Activated CD8-positive, alpha-beta memory T cell treated with anti-CD3 and anti-CD28 coated beads for 24 hours (primary cell): ENCODE measurements around the gene CACNA1A.
"Not testable (repeated sequence)": the region's sequence is repeated elsewhere in the genome, so short reads cannot be mapped to it uniquely, and the experiment has no call there.

Experiments used
- DNase-seq: peaks from one replicate; pipeline ENCODE4 v3.0.0-alpha.2; 2020

Gene CACNA1A

GRCh38 chr19:13420780-13421179, 85.5 kb downstream of the CACNA1A start:
- DNase-seq, result no peak

DNA sequence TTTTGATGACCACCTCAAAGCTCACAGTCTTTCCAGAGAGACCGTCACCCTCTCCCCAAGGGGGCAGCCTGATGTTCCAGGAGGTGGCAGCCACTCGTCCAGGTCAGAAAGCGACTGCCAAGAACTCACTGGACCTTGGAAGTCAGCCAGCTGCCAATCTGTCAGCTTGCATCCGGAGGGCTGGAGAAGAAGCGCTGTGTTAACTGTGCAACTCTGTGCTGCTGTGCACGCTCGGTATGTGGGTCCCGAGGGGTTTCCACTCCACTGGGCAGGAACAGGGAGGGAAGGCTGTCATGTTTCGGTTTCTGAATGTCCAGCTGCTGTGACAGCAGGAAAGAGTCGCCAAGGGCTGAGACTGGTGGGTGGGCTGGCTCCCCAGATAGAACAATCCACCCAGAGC, 89.2 kb downstream of the CACNA1A start:
- no peak for DNase-seq

DNA sequence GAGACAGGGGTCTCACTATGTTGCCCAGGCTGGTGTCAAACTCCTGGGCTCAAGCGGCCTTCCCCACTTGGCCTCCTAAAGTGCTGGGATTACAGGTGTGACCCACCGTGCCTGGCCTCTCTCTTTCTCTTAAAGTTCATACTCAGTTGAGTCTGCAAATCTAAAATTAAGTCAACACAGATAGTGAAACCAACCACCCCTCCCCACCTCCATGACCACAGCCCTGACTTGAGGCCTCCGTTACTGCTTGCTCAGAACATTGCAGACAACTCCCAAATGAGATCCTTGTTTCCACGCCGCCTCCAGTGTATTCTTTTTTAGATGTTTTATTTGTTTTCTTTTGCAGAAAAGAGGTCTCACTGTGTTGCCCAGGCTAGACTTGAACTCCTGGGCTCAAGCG, 94.4 kb downstream of the CACNA1A start:
- no peak for DNase-seq

GRCh38 chr19:13410946-13411345, 95.3 kb downstream of the CACNA1A start:
- no peak for DNase-seq

DNA sequence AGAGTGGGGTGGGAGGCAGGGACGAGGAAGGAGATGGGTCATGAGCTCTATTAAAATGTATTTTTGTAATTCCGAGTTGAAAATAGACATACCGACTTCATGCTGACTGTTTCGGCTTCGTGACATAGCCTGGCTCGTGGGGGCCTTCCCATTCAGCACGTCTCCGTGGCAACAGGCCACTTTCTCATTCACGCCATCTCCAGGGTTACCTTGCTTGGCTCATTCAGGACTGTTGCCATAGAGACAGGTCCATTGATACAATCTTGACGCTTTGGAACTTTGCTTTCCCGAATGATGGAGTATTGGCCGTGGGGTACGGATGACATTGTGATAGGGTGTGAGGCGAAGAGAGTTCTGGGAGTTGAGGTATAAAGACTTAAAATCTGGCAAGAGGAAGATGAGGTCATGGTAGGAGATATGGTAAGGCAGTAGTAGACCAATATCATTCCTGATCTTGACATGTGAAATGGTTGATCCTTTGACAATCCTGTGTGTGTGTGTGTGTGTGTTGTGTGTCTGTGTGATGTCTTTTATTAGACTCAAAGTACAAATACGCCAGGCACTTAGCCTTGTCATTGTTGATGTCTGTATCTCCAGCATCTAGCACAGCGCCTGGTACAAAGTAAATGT, 97.3 kb downstream of the CACNA1A start:
- no peak for DNase-seq

GRCh38 chr19:13404236-13404635, 102.0 kb downstream of the CACNA1A start:
- no peak for DNase-seq

DNA sequence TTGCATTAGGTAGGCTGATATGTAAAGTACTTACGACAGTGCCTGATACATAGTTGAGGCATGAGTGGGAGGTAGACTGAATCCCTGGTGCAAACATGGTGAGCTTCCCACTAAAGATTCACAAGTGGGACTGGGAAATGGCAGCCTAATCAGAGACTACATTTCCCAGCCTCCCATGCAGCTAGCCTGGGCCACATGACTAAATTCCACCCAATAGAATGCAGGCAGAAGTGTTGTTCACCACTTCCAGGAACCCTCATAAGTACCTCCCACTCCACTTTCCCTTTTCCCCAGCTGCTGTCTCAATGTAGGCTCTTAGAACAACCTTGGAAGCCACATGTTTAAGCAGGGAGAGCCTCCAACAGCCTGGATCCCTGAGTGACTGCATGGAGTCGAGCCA, 104.9 kb downstream of the CACNA1A start:
- no peak for DNase-seq

DNA sequence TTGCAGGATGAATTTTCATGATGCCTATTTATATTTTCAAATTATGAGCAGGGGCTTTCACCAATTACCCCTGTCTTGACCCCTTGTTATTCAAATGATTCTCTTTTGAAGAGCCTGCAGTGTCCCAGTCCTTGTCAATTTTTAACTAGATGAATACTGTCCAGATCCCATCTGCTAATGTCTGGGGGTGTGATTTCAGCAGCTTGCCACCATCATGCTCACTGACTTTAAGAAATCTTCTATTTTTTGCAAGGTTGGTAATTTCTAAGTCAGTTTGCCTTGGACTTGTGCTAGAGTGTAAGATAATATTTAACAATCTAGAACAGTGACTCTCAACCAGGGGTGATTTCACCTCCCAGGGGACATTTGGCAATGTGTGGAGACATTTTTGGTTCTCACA, 106.0 kb downstream of the CACNA1A start:
- no peak for DNase-seq

- DNase-seq, result no peak
Measured at GRCh38 chr19:13399746-13400145, 106.5 kb downstream of the CACNA1A start.

- no peak for DNase-seq
Measured at GRCh38 chr19:13398780-13399726, 107.2 kb downstream of the CACNA1A start.

DNA sequence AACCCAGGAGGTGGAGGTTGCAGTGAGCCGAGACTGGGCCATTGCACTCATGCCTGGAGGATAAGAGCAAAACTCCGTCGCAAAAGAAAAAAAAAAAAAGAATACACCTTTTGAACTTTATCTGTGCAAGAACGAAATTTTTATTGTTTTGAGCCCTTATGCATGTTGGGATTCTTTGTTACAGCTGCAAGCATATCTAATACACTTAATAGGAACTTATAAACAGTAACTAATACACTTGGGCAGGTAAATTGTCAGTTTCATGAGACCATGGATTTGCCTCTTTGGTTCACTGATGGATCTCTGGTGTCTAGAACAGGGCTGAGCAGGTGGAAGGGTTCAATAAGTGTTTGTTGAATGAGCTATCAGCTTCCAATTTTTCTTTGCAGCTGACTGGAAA, 108.1 kb downstream of the CACNA1A start:
- DNase-seq, result no peak

- DNase-seq, result no peak
Measured at GRCh38 chr19:13396250-13397080, 109.8 kb downstream of the CACNA1A start.

DNA sequence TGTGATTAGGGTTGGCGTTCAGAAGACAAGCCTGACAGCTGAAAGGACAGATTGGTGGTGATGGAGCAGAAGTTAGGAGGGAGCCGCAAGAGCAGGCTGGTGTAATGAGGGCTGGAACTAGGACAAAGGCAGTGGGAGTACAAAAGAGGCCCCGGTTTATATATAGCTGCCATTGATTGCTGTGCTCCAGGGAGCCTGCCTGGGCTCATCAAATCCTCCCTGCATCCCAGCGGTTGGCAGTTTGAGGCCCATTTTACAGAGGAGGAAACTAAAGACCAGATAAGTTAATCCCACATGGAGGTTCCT, 123.7 kb downstream of the CACNA1A start:
- no peak for DNase-seq

- DNase-seq, result no peak
Measured at GRCh38 chr19:13381827-13382632, 124.2 kb downstream of the CACNA1A start.

GRCh38 chr19:13376537-13376936, 129.7 kb downstream of the CACNA1A start:
- DNase-seq, result no peak

- no peak for DNase-seq
Measured at GRCh38 chr19:13373599-13373998, 132.7 kb downstream of the CACNA1A start.

DNA sequence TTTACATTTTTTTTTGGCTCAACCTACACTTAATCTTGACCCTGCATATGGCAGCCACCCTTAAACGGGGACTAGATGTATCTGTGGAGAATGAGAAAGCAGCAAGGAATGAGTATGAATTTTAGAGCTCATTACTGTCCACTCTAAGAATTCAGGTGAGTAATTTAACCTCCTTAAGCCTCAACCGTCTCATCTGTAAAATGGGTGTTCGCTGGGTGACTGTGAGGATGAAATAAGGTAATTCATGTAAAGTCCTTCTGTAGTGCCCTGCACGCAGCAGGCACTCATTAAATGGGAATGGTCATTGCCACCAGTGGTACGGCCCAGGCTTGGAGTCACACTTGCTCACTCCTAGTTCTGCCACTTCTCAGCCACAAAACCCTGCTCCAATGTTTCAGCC, 135.3 kb downstream of the CACNA1A start:
- DNase-seq, result no peak

- DNase-seq, result no peak
Measured at GRCh38 chr19:13366529-13367143, 139.6 kb downstream of the CACNA1A start.

- no peak for DNase-seq
Measured at GRCh38 chr19:13363954-13364353, 142.3 kb downstream of the CACNA1A start.

DNA sequence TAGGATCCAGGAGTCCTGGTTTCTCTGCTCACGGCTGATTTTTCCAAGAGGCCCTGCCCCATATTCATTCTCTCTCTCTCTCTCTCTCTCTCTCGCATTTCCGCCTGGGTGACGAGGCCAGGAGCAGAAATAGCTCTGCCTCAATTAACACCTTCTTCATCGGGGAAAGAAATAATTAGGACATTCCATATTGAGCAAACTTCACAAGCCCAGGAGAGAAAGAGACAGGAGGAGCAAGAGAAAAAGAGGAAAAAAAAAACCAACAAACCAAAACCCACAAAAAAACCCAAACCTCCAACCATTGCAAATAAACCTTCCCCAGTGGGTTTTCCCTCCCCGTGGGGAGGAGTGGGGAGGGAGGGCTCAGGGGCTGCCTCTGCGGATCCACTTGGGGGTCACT, 143.0 kb downstream of the CACNA1A start:
- no peak for DNase-seq

GRCh38 chr19:13362668-13363067, 143.6 kb downstream of the CACNA1A start:
- DNase-seq, result no peak

GRCh38 chr19:13361726-13362125, 144.6 kb downstream of the CACNA1A start:
- not testable (repeated sequence) for DNase-seq
